ENCODE measurements around the gene ACADSB. TPM values are rescaled to one million over a fixed set of nuclear protein-coding genes. Genes with fewer than 3 reads are reported as not detected.

The ACADSB gene
- polyA plus RNA-seq, 3 donors: 3.9 to 14.7 (median 7.5) TPM

- Histone ChIP-seq H3K79me2 (ENCODE audit: insufficient read depth, low read length) (no peaks in the 10 kb centered on the region), H3K4me3 (replicated peaks in 1 of 3; ENCODE audit: low read depth in 2 of 3, low read length in 3 of 3) (no peak overlapping the region), H3K9me3 (replicated peaks in 1 of 2; ENCODE audit: control insufficient read depth in 1 of 2, insufficient read depth in 1 of 2, low read length in 2 of 2) (no peaks in the 10 kb centered on the region), H3K4me1 (ENCODE audit: control insufficient read depth in 1 of 2, insufficient read depth in 2 of 2, low read length in 2 of 2) (no peaks in the 10 kb centered on the region), H4K20me1 (ENCODE audit: insufficient read depth, low read length) (no peaks in the 10 kb centered on the region), H3K36me3 (replicated peaks in 1 of 2; ENCODE audit: control insufficient read depth in 1 of 2, insufficient read depth in 2 of 2, low read length in 2 of 2) (no peaks in the 10 kb centered on the region), H3K27ac (ENCODE audit: low read depth in 1 of 2, low read length in 2 of 2) (no peak overlapping the region), H3K9ac (ENCODE audit: insufficient read depth, low read length, poor library complexity, severe bottlenecking) (no peak overlapping the region), H3K4me2 (replicated peaks; ENCODE audit: extremely low read depth, low read length, poor library complexity, severe bottlenecking) (no peak overlapping the region), H2AFZ (ENCODE audit: insufficient read depth, low read depth, low read length, poor library complexity, severe bottlenecking) (no peak overlapping the region), H3K27me3 (ENCODE audit: control insufficient read depth in 2 of 2, insufficient read depth in 2 of 2, low read length in 2 of 2) (no peaks in the 10 kb centered on the region)
- H3K9me3 Mint-ChIP-seq: peaks cover 0 to 4% (median 1%) of the 10 kb centered on the region in 7 donors
- TF ChIP-seq CTCF (IDR thresholded peaks at IDR 0.05): no peak
- H3K27ac Mint-ChIP-seq: no peak overlapping the region
- intact Hi-C loops (cut with micrococcal nuclease): no loop called here
- no peaks in the 10 kb centered on the region for H3K4me1 Mint-ChIP-seq
- H3K27me3 Mint-ChIP-seq (ENCODE audit: low read depth in 3 of 3): peaks cover 0 to 2% (median 0%) of the 10 kb centered on the region in 3 donors
- 87% methylated on average over 5 of the region's 7 CpGs for WGBS (ENCODE audit: insufficient coverage)
- H3K36me3 Mint-ChIP-seq: no peaks in the 10 kb centered on the region
- no peak overlapping the region for H3K4me3 Mint-ChIP-seq
- no peak for DNase-seq
Observed at GRCh38 chr10:123018531-123018930, 9.7 kb downstream of the ACADSB start.

- Histone ChIP-seq H3K4me2 (replicated peaks; ENCODE audit: extremely low read depth, low read length, poor library complexity, severe bottlenecking) (no peak overlapping the region), H3K79me2 (ENCODE audit: insufficient read depth, low read length) (no peaks in the 10 kb centered on the region), H3K27ac (ENCODE audit: low read depth in 1 of 2, low read length in 2 of 2) (no peak overlapping the region), H2AFZ (ENCODE audit: insufficient read depth, low read depth, low read length, poor library complexity, severe bottlenecking) (no peak overlapping the region), H3K27me3 (ENCODE audit: control insufficient read depth in 2 of 2, insufficient read depth in 2 of 2, low read length in 2 of 2) (no peaks in the 10 kb centered on the region), H3K4me1 (ENCODE audit: control insufficient read depth in 1 of 2, insufficient read depth in 2 of 2, low read length in 2 of 2) (no peaks in the 10 kb centered on the region), H3K36me3 (replicated peaks in 1 of 2; ENCODE audit: control insufficient read depth in 1 of 2, insufficient read depth in 2 of 2, low read length in 2 of 2) (no peaks in the 10 kb centered on the region), H4K20me1 (ENCODE audit: insufficient read depth, low read length) (no peaks in the 10 kb centered on the region), H3K4me3 (replicated peaks in 1 of 3; ENCODE audit: low read depth in 2 of 3, low read length in 3 of 3) (no peak overlapping the region), H3K9ac (ENCODE audit: insufficient read depth, low read length, poor library complexity, severe bottlenecking) (no peak overlapping the region), H3K9me3 (replicated peaks in 1 of 2; ENCODE audit: control insufficient read depth in 1 of 2, insufficient read depth in 1 of 2, low read length in 2 of 2) (no peaks in the 10 kb centered on the region)
- H3K27ac Mint-ChIP-seq: no peak overlapping the region
- intact Hi-C loops (cut with micrococcal nuclease): no loop called here
- DNase-seq: no peak
- no CpG with 5 or more reads among the region's 3 CpGs for WGBS (ENCODE audit: insufficient coverage)
- H3K36me3 Mint-ChIP-seq: no peaks in the 10 kb centered on the region
- no peak for TF ChIP-seq CTCF (IDR thresholded peaks at IDR 0.05)
- H3K27me3 Mint-ChIP-seq (ENCODE audit: low read depth in 3 of 3): peaks cover 0 to 2% (median 0%) of the 10 kb centered on the region in 3 donors
- no peak overlapping the region for H3K4me3 Mint-ChIP-seq
- H3K4me1 Mint-ChIP-seq: no peaks in the 10 kb centered on the region
- peaks cover 0 to 4% (median 1%) of the 10 kb centered on the region in 7 donors for H3K9me3 Mint-ChIP-seq
Observed at GRCh38 chr10:123019264-123019663, 10.5 kb downstream of the ACADSB start.

All from CD14-positive monocyte (primary cell).